HL-60/S4 treated with retinoic acid at 250 ng/mL for 4 days and 3 days (cell line): ENCODE data around the gene UXT.

Experiments used
- in situ Hi-C: fragments of 300-500 bp; cut with MboI; formaldehyde crosslinking; loops from 2 replicates; pipeline ENCODE4 v1.7.0; 2022; ENCODE audit warnings: low sequenced_read_pairs

Gene UXT

GRCh38 chrX:47649781-47650163, 9.2 kb downstream of the UXT start:
- in situ Hi-C loops: no loop called here

GRCh38 chrX:47649271-47649670, 9.7 kb downstream of the UXT start:
- in situ Hi-C loops: no loop called here

GRCh38 chrX:47648376-47648775, 10.6 kb downstream of the UXT start:
- in situ Hi-C loops: no loop called here

- in situ Hi-C loops: no loop called here
Observed at GRCh38 chrX:47646636-47647035, 12.3 kb downstream of the UXT start.

DNA sequence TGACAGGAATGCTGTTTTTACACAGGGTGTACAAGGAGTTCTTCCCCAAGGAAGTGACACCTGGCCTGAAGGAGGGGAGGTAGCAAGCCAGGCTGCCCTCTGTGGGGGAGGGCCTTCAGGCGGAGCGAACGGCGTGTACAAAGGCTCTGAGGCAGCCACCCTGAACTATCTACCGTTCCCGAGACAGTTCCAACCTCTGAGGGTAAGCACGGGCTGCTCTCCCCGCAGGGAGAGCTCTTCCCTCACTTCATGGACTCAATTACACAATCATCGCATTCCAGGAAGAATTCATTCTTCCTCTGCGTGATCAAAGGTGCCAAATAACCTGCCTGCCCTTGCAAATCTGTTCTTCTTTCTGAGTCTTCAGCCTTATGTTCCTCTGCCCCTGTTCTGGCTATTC, 13.4 kb downstream of the UXT start:
- in situ Hi-C loops: no loop called here

DNA sequence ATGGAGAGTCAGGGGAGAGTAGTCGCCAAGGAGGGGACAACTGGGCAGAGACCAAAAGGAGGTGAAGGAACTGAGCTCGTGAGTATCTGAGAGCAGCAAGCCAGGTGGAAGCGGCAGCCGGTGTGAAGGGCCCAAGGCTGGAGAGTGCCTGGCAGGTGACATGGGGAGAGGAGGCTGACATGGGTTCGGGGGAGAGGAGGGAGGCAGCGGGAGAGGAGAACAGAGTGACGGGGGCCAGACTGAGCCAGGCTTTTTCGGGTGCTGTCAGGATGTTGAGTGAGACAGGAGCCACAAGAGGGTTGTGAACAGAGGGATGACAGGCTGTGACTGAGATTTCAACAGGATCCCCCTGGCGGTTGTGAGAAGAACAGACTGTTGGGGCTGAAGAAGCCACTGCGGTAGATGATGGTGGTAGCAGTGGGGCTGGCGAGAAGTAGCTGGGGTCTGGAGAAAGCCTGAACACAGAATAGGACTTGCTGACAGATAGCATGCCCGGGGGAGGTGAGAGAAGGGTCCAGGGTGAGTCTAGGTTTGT, 14.4 kb downstream of the UXT start:
- in situ Hi-C loops: no loop called here

- in situ Hi-C loops: no loop called here
Observed at GRCh38 chrX:47643926-47644325, 15.1 kb downstream of the UXT start.

GRCh38 chrX:47638816-47639215, 20.2 kb downstream of the UXT start:
- in situ Hi-C loops: no loop called here

DNA sequence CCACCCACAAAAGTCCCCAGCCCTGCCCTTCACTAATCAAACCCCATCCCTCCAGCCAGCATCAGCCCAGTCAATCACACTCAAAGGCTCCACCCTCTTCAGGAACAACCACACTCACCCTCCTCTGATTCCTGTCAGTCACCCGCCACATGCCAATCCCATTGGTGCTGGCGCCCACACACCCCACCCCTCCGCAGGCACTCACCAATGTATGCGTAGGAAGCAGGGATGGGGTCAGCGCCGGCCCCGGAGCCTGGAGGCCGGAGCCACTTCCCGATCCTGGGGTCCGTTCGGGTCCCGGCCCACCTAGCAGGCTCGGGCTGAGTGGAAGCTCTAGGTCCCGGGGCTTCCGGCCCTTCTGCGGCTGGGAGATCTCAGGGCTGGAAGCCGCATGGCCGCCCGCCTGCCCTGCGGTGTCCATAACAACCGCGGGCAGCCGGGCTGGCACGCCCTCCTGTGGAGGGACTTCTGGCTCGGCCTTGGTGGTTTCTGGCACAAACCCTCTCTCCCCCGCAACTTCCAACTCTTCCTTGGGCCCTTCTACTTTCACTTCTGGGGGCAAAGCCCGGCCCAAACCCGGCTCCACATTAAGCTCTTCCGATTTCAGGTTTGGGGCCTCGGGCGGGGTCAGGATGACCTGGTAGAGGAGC, 21.3 kb downstream of the UXT start:
- in situ Hi-C loops: no loop called here

DNA sequence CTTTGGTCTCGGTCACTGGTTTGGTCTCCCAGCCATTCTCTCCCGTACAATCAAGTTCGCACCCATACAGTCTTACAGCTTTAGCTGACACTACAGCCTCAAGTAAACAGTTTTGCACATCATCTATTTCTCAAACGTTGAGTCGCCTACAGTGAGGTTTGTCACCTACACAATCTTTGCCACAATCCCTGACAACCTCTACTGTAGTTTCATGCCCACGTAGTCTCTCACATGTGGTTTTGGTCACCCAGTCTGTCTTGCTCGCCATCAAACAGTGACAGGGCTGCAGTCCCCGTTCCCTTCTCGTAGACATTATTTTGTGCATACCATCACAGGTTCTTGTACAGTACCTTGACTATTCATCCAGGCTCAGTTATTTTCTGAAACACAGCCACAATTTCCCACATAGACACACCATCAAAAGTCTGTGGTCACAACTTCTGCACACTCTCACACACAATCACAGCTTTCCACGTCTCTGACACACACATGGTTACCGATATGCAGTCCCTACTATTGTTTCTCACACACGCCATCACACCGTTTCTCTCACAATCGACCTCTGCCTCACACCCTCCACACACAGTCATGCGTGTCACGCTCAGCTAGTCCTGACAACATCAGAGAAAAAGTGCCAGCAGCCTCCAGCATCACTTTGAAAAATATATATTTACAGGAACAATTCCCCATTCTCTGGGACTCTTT, 24.0 kb downstream of the UXT start:
- in situ Hi-C loops: no loop called here

DNA sequence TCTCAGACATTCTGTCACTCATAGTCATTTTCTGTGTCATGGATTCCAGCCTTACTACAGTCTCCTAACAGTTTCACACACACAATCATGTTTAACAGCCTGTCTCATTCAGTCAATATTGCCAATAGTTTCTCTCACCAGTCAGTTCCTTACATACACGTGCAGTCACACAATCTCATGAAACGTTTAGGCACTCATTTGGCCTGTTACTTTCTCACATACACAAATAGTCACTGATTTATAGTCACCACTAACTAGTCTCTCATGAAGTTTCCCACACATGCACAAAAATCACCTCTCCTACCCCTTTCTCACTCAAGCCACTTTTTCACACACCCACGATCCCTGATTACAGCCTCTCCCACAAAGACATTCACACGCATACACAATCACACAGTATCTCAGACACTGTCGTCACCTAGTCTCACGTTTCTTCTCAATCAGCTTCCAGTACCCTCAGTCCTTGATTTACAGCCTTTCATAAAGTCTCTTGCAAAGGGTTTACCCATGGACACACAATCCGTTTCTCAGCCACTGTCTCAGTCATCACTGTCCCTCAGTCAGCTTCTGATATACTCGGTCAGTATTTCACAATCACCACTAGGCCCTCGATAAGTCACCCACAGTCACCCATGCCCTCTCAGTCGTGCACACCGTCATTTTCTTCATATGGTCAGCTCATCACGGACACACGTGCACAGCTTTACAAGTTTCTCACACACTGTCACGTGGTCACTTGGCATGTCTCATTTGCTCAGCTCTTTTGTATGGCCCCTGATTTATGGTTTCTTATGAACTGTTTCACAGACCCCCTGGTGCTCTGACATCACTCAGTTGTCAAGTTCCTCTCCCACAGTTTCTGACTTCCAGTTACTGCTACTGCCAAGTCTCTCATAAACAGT, 25.0 kb downstream of the UXT start:
- in situ Hi-C loops: no loop called here

DNA sequence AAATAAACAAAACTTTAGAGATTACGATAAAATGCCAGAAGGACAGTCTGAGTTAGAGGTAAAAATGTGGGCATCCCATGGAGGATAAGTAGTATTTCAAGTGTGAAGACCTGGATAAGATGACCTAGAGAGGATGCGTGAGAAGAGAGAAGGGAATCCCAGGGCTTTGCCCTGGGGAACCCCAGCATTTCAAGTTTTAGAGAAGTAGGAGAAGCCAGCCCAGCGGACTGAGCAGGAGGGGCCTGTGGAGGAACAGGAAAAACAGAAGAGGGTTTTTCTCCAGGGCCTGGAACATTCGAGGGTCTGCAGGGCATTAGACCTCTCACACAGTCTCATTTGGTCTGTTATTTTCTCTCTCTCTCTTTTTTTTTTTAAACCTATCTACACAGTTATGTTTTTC, 26.3 kb downstream of the UXT start:
- in situ Hi-C loops: no loop called here

GRCh38 chrX:47631676-47632075, 27.3 kb downstream of the UXT start:
- in situ Hi-C loops: no loop called here

GRCh38 chrX:47629419-47630200, 29.4 kb downstream of the UXT start, which contains the start of gene CFP:
CFP (minus strand) TSS chrX:47629930; CDS start chrX:47629844, 86 bp downstream.
- in situ Hi-C loops: loop anchor here (10.0 kb wide), 1 partner anchor 55 kb away; no protein-coding TSS in a partner anchor

- in situ Hi-C loops: loop anchor here (10.0 kb wide), 1 partner anchor 54 kb away; no protein-coding TSS in a partner anchor
Observed at GRCh38 chrX:47628982-47629381, 30.0 kb downstream of the UXT start.

DNA sequence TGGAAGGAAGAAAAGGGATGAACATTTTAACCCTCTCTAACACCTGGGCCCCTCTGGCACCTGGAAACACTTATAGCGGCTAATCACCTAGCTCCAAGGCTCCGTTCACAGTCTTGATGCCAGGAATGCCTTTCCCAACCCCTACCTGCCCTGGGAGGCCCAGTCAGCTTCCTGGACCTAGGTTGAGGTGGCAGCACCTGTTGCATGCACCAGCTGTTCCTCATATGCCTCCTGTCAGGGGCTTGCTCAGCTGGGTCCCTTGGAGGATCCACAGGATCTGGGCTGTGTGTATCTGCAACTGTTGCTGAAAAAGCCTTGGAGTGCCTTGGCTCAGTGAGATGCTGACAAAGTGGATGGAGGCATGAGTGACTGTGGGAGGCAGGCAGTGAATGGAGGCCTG, 33.6 kb downstream of the UXT start:
- in situ Hi-C loops: loop anchor here (10.0 kb wide), 1 partner anchor 51 kb away; no protein-coding TSS in a partner anchor

GRCh38 chrX:47623540-47624027, 35.4 kb downstream of the UXT start:
- in situ Hi-C loops: loop anchor here (10.0 kb wide), 1 partner anchor 49 kb away; no protein-coding TSS in a partner anchor

DNA sequence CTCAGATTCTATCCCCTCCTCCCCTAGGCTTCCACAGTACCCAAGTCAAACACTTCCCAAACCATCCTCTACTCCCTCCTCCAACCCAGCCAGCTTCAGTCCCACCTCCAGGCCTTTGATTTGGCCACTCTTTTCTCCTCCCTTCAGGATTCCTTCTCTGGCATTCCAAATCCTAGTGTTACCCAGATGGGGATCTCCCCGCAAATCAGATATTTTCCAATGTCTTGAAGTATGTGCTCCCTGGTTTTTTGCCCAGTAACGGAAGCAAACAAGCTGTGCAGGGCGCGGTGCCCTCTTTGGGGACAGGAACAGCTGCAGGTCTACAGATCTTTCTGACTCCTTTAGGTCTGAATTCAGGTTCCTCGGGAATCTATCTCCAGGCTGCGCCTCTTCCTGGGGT, 37.1 kb downstream of the UXT start:
- in situ Hi-C loops: loop anchor here (10.0 kb wide), 1 partner anchor 47 kb away; no protein-coding TSS in a partner anchor

DNA sequence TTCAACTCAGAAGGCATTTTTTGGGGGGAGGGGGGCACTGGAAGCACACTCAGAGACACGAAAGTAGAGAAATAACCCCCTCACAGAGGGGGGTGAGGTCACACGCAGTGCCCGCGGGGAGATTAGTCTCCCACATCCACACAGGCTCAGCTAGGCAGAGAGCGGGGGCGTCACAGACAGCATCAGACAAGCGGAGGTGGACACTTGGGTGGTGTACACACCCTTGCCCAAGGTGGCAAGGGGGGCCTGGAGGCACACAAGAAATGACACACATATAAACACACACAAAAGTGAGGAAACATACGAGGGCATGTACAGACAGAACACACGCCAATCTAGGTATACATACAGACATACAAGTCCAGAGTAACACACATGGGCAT, 38.7 kb downstream of the UXT start:
- in situ Hi-C loops: loop anchor here (10.0 kb wide), 1 partner anchor 45 kb away; no protein-coding TSS in a partner anchor
